Upper lobe of left lung (tissue), 4 donors: Measurements from ENCODE around the gene CILP2.

Experiments
- POLR2A ChIP-seq, 4 donors: fragments of 450-650 bp; IDR thresholded peaks; one replicate each; pipeline ENCODE4 v1.5.1; 2016 to 2017; ENCODE audit warnings: antibody characterized with exemption in 4 of 4, mild to moderate bottlenecking in 2 of 4
- POLR2AphosphoS5 ChIP-seq, 2 donors: sonication (generic); formaldehyde crosslinking; IDR thresholded peaks; one replicate each; pipeline ENCODE4 v1.5.1; 2017; ENCODE audit warnings: antibody characterized with exemption in 2 of 2
- TF ChIP-seq, protein P1 (sequence below), 6 experiments: fragments of 450-650 bp in 4 of 6; fragments of 200-600 bp in 2 of 6; sonication (generic) in 2 of 6; IDR thresholded peaks; one replicate each; pipeline ENCODE4 v1.5.1; 2016 to 2019; ENCODE audit warnings: antibody characterized with exemption in 6 of 6

DNA sequence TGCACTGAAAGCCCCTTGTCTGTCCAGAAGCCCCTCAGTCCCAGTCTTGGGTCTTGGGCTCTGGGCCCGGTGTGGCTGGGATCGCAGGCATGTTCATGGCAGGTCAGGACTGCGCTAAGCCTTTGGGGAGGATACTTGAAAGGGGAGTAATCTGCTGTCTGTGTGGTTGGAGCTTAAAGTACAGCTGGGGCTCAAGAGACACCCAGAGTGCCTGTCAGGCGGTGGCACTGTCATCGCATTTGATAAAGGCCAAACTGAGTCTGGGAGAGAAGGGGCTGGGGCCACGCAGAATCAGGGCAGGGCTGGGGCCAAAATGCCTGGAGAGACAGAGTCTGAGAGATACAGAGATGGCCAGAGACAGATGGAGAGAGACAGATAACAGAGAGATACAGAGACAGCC lies 4.2 kb upstream of the CILP2 start:
- TF ChIP-seq POLR2AphosphoS5 (IDR thresholded peaks at IDR 0.05) (no peak), POLR2A (IDR thresholded peaks at IDR 0.05) (no peak)
- TF ChIP-seq, protein P1, sequence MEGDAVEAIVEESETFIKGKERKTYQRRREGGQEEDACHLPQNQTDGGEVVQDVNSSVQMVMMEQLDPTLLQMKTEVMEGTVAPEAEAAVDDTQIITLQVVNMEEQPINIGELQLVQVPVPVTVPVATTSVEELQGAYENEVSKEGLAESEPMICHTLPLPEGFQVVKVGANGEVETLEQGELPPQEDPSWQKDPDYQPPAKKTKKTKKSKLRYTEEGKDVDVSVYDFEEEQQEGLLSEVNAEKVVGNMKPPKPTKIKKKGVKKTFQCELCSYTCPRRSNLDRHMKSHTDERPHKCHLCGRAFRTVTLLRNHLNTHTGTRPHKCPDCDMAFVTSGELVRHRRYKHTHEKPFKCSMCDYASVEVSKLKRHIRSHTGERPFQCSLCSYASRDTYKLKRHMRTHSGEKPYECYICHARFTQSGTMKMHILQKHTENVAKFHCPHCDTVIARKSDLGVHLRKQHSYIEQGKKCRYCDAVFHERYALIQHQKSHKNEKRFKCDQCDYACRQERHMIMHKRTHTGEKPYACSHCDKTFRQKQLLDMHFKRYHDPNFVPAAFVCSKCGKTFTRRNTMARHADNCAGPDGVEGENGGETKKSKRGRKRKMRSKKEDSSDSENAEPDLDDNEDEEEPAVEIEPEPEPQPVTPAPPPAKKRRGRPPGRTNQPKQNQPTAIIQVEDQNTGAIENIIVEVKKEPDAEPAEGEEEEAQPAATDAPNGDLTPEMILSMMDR (IDR thresholded peaks at IDR 0.05), result no peak
